Measurements from ENCODE around the gene LYSMD1. TPM values are rescaled to one million over a fixed set of nuclear protein-coding genes. Genes with fewer than 3 reads are reported as not detected.

LYSMD1 gene
- total and polyA plus RNA-seq, 2 experiments from 2014 or later, result 1.0 to 16.2 TPM

DNA sequence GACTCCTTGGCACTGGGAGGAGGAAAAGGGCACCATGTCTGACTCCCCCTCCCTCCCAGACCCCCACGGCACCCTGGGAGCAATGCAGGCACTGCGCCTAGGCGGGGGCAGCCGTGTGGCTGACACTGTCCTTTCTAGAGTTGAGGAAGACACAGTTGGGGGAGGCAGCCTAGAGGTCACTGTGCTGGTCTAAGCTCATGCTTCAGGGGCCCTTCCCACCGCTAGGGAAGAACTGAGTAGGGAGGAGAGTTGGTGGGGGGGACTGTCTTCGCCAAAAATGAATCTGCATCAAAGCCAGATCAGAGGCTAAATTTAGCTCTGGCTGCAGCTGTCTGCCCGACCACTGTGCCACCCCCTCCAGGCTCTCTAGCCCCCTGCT lies 22.7 kb downstream of the LYSMD1 start:
- Histone ChIP-seq H2AFZ (no peak overlapping the region), H3K79me2 (peaks cover 7% of the 10 kb centered on the region), H4K20me1 (ENCODE audit: insufficient read depth, poor library complexity, severe bottlenecking) (no peaks in the 10 kb centered on the region), H3K27me3 (peaks cover 3% of the 10 kb centered on the region), H3K9me3 (ENCODE audit: low read depth) (no peaks in the 10 kb centered on the region), H3K9me2 (replicated peaks; ENCODE audit: insufficient read depth) (no peaks in the 10 kb centered on the region), H3K4me2 (no peak overlapping the region), H3K4me1 (ENCODE audit: insufficient read depth) (peaks cover 17% of the 10 kb centered on the region), H3K27ac (no peak overlapping the region), H3K4me3 (no peak overlapping the region), H3K36me3 (replicated peaks; ENCODE audit: insufficient read depth, low read depth) (no peaks in the 10 kb centered on the region)
- 83% methylated on average over 7 of the region's 7 CpGs for WGBS (ENCODE audit: low lambda C conversion rate, missing lambda C conversion rate)
- no peak for DNase-seq (ENCODE audit: low spot score)
- TF ChIP-seq EZH2phosphoT487 (IDR thresholded peaks at IDR 0.05; ENCODE audit: low read depth, severe bottlenecking, unreplicated experiment), result no peak
- TF ChIP-seq, protein P1, sequence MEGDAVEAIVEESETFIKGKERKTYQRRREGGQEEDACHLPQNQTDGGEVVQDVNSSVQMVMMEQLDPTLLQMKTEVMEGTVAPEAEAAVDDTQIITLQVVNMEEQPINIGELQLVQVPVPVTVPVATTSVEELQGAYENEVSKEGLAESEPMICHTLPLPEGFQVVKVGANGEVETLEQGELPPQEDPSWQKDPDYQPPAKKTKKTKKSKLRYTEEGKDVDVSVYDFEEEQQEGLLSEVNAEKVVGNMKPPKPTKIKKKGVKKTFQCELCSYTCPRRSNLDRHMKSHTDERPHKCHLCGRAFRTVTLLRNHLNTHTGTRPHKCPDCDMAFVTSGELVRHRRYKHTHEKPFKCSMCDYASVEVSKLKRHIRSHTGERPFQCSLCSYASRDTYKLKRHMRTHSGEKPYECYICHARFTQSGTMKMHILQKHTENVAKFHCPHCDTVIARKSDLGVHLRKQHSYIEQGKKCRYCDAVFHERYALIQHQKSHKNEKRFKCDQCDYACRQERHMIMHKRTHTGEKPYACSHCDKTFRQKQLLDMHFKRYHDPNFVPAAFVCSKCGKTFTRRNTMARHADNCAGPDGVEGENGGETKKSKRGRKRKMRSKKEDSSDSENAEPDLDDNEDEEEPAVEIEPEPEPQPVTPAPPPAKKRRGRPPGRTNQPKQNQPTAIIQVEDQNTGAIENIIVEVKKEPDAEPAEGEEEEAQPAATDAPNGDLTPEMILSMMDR (IDR thresholded peaks at IDR 0.05; ENCODE audit: poor library complexity), result no peak
- no peak for TF ChIP-seq EZH2 (IDR thresholded peaks at IDR 0.05; ENCODE audit: borderline replicate concordance)

DNA sequence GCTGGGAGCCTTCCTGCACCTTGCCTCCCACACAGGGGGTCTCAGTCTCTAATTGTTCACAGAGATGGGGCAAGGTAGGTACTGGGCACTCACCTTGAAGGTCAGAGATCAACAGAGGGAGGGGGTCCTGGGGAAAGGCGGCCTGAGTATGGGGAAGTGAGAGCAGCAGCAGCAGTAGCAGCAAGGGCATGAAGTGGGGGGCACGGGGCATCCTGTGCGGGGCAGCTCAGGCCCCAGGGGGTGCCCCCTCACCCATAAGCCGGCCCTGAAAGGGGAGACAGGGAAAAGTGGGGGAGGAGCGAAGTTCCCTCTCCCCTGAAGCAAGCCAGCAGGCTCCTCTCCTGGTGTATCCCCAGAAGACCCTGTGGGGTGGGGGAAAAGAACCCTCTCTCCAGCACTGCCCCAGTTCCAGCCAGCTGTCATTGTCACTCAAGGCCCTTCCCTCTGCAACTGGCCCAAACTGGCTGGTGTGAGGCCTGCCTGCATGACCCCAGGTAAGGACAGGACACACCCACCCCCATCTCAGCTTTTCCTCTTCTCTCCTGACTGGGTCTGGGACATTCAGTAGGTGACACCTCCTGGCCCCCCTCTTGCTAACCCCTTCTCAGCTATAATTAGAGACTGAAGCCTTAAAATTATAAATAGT lies 23.2 kb downstream of the LYSMD1 start:
- Histone ChIP-seq H3K27me3 (peaks cover 3% of the 10 kb centered on the region), H3K4me3 (no peak overlapping the region), H3K4me2 (no peak overlapping the region), H3K27ac (no peak overlapping the region), H3K4me1 (ENCODE audit: insufficient read depth) (peaks cover 12% of the 10 kb centered on the region), H4K20me1 (ENCODE audit: insufficient read depth, poor library complexity, severe bottlenecking) (no peaks in the 10 kb centered on the region), H3K9me3 (ENCODE audit: low read depth) (no peaks in the 10 kb centered on the region), H3K36me3 (replicated peaks; ENCODE audit: insufficient read depth, low read depth) (no peaks in the 10 kb centered on the region), H3K9me2 (replicated peaks; ENCODE audit: insufficient read depth) (no peaks in the 10 kb centered on the region), H3K79me2 (peaks cover 7% of the 10 kb centered on the region), H2AFZ (no peak overlapping the region)
- DNase-seq (ENCODE audit: low spot score), result no peak
- TF ChIP-seq, protein P1 (IDR thresholded peaks at IDR 0.05; ENCODE audit: poor library complexity), result no peak
- TF ChIP-seq EZH2phosphoT487 (IDR thresholded peaks at IDR 0.05; ENCODE audit: low read depth, severe bottlenecking, unreplicated experiment) (no peak), EZH2 (IDR thresholded peaks at IDR 0.05; ENCODE audit: borderline replicate concordance) (no peak)
- WGBS (ENCODE audit: low lambda C conversion rate, missing lambda C conversion rate), result 94% methylated on average over 3 of the region's 5 CpGs

DNA sequence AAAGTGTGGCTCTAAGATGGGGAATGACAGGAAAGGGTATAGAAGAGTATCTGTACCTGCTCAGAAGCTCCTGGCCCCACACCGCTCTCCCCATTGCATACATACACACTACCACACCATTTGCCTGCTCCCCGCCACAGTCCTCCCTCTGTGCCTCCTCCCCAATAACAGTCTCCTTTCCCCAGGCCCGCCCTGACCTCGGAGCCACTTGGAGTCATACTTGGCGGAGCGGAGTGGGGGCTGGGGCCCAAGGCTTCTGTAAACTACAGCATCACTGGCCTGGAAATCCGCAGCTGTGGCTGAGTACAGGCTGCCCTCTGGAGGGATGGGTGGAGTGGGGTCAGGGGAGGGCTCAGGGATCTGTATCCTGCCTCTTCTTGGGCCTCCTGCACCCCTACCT lies 27.9 kb downstream of the LYSMD1 start:
- no peaks in the 10 kb centered on the region for H3K79me2 ChIP-seq
- no peak overlapping the region for H3K4me3 ChIP-seq
- no peaks in the 10 kb centered on the region for H3K36me3 ChIP-seq (replicated peaks; ENCODE audit: insufficient read depth, low read depth)
- no peak overlapping the region for H2AFZ ChIP-seq
- no peaks in the 10 kb centered on the region for H3K9me2 ChIP-seq (replicated peaks; ENCODE audit: insufficient read depth)
- DNase-seq (ENCODE audit: low spot score), result no peak
- H3K4me1 ChIP-seq (ENCODE audit: insufficient read depth), result peaks cover 3% of the 10 kb centered on the region
- H3K27ac ChIP-seq, result no peak overlapping the region
- no peaks in the 10 kb centered on the region for H3K9me3 ChIP-seq (ENCODE audit: low read depth)
- no peak overlapping the region for H3K4me2 ChIP-seq
- TF ChIP-seq EZH2 (IDR thresholded peaks at IDR 0.05; ENCODE audit: borderline replicate concordance), result no peak
- no peak for TF ChIP-seq EZH2phosphoT487 (IDR thresholded peaks at IDR 0.05; ENCODE audit: low read depth, severe bottlenecking, unreplicated experiment)
- TF ChIP-seq, protein P1 (IDR thresholded peaks at IDR 0.05; ENCODE audit: poor library complexity), result no peak
- 95% methylated on average over 7 of the region's 7 CpGs for WGBS (ENCODE audit: low lambda C conversion rate, missing lambda C conversion rate)
- no peaks in the 10 kb centered on the region for H3K27me3 ChIP-seq
- no peaks in the 10 kb centered on the region for H4K20me1 ChIP-seq (ENCODE audit: insufficient read depth, poor library complexity, severe bottlenecking)

Data from hepatocyte (in vitro differentiated cells).